Endodermal cell (in vitro differentiated cells): ENCODE data around the gene RBMS3. TPM values are rescaled to one million over a fixed set of nuclear protein-coding genes. Genes with fewer than 3 reads are reported as not detected.

Experiments used
- DNase-seq: peaks from one replicate; pipeline ENCODE4 v3.0.0-alpha.2; 2017
- H3K27ac ChIP-seq: 2 replicates; pipeline ENCODE4 v1.5.1; 2013; ENCODE audit warnings: mild to moderate bottlenecking, low read depth, low read length, moderate library complexity
- H3K27me3 ChIP-seq: 2 replicates; pipeline ENCODE4 v1.6.1; 2013; ENCODE audit warnings: mild to moderate bottlenecking, low read length, moderate library complexity; ENCODE audit not compliant: insufficient read depth, control insufficient read depth, poor library complexity, severe bottlenecking
- H3K36me3 ChIP-seq: 2 replicates; pipeline ENCODE4 v1.7.0; 2013; ENCODE audit warnings: mild to moderate bottlenecking, low read length, moderate library complexity; ENCODE audit not compliant: control insufficient read depth, insufficient read depth
- H3K4me1 ChIP-seq: one replicate; pipeline ENCODE4 v1.7.0; 2013; ENCODE audit warnings: low read length; ENCODE audit not compliant: control insufficient read depth, insufficient read depth
- H3K4me3 ChIP-seq: 2 replicates; pipeline ENCODE4 v1.5.1; 2013; ENCODE audit warnings: mild to moderate bottlenecking, low read length, moderate library complexity
- H3K9ac ChIP-seq: 2 replicates; pipeline ENCODE4 v1.6.1; 2013; ENCODE audit warnings: mild to moderate bottlenecking, low read length, moderate library complexity; ENCODE audit not compliant: poor library complexity, severe bottlenecking; ENCODE audit errors: extremely low read depth
- H3K9me3 ChIP-seq: 2 replicates; pipeline ENCODE4 v1.6.1; 2013; ENCODE audit warnings: mild to moderate bottlenecking, low read length, moderate library complexity; ENCODE audit not compliant: control insufficient read depth
- H3K27ac Mint-ChIP-seq: 2 replicates; pipeline ENCODE4 v1.8.0; 2020; ENCODE audit warnings: mixed read lengths
- H3K27me3 Mint-ChIP-seq: 2 replicates; pipeline ENCODE4 v1.8.0; 2021; ENCODE audit warnings: mild to moderate bottlenecking, mixed read lengths; ENCODE audit not compliant: insufficient read depth
- H3K36me3 Mint-ChIP-seq: 2 replicates; pipeline ENCODE4 v1.8.0; 2020; ENCODE audit warnings: low read depth, mixed read lengths
- H3K4me1 Mint-ChIP-seq: 2 replicates; pipeline ENCODE4 v1.8.0; 2020; ENCODE audit warnings: mixed read lengths
- H3K4me3 Mint-ChIP-seq: 2 replicates; pipeline ENCODE4 v1.8.0; 2020; ENCODE audit warnings: mild to moderate bottlenecking, moderate library complexity, mixed read lengths
- H3K9me3 Mint-ChIP-seq: 2 replicates; pipeline ENCODE4 v1.8.0; 2020; ENCODE audit warnings: mild to moderate bottlenecking, mixed read lengths
- CTCF ChIP-seq: fragments of 200-600 bp; sonication (generic); conservative IDR thresholded peaks from 2 replicates; pipeline ENCODE4 v1.5.0; 2021; ENCODE audit warnings: antibody characterized with exemption, mild to moderate bottlenecking
- whole genome bisulfite sequencing, 2 experiments: methylation state at CpG; one replicate each; pipeline versions ENCODE4 v1.1.5 to v1.1.7; 2013; ENCODE audit warnings: missing lambda C conversion rate in 2 of 2, mixed read lengths in 1 of 2; ENCODE audit not compliant: insufficient coverage in 1 of 2, insufficient read length in 1 of 2; 5-methylcytosine and 5-hydroxymethylcytosine counted together
- total RNA-seq, 2 donors: library from RNA; stranded (reverse); fragmentation: NEBNext Ultra II Directional in 1 of 2; extraction: Animal tissue kit (Norgen Biotek cat#: 25700) in 1 of 2; gene quantifications; 2 replicates in 1 of 2; 3 replicates in 1 of 2; pipeline ENCODE4 v1.2.1, GENCODE V29; 2021

The RBMS3 gene
- total RNA-seq, 2 donors from 2014 or later, result 2.0 to 7.3 TPM

GRCh38 chr3:29239376-29239775 is 41.5 kb upstream of the RBMS3 start:
- Histone ChIP-seq H3K4me3 (no peak overlapping the region), H3K27ac (no peak overlapping the region), H3K9ac (no peak overlapping the region), H3K4me1 (no peaks in the 10 kb centered on the region), H3K27me3 (no peaks in the 10 kb centered on the region), H3K9me3 (no peaks in the 10 kb centered on the region), H3K36me3 (no peaks in the 10 kb centered on the region)
- no peak for DNase-seq
- no peak overlapping the region for H3K4me3 Mint-ChIP-seq
- H3K4me1 Mint-ChIP-seq, result peaks cover 4% of the 10 kb centered on the region
- H3K9me3 Mint-ChIP-seq, result peaks cover 2% of the 10 kb centered on the region
- no peaks in the 10 kb centered on the region for H3K27me3 Mint-ChIP-seq
- H3K36me3 Mint-ChIP-seq, result peaks cover 2% of the 10 kb centered on the region
- 91 to 100% methylated on average over 2 of the region's 2 CpGs for WGBS, 2 experiments
- no peak for TF ChIP-seq CTCF
- no peak overlapping the region for H3K27ac Mint-ChIP-seq

- H3K27me3 Mint-ChIP-seq, result no peaks in the 10 kb centered on the region
- DNase-seq, result no peak
- no peak overlapping the region for H3K4me3 Mint-ChIP-seq
- peaks cover 2% of the 10 kb centered on the region for H3K9me3 Mint-ChIP-seq
- H3K36me3 Mint-ChIP-seq, result peaks cover 2% of the 10 kb centered on the region
- no peak overlapping the region for H3K27ac ChIP-seq
- no peak overlapping the region for H3K4me3 ChIP-seq
- no peak for TF ChIP-seq CTCF
- no peak overlapping the region for H3K9ac ChIP-seq
- no peak overlapping the region for H3K27ac Mint-ChIP-seq
- H3K4me1 Mint-ChIP-seq, result peaks cover 4% of the 10 kb centered on the region
- no peaks in the 10 kb centered on the region for H3K4me1 ChIP-seq
- H3K27me3 ChIP-seq, result no peaks in the 10 kb centered on the region
- no peaks in the 10 kb centered on the region for H3K9me3 ChIP-seq
- no peaks in the 10 kb centered on the region for H3K36me3 ChIP-seq
Observed at GRCh38 chr3:29240248-29240647, 40.6 kb upstream of the RBMS3 start.

- H3K27ac Mint-ChIP-seq, result no peak overlapping the region
- H3K4me3 Mint-ChIP-seq, result no peak overlapping the region
- Histone ChIP-seq H3K9me3 (no peaks in the 10 kb centered on the region), H3K4me3 (no peak overlapping the region), H3K36me3 (no peaks in the 10 kb centered on the region), H3K4me1 (no peaks in the 10 kb centered on the region), H3K27ac (no peak overlapping the region), H3K9ac (no peak overlapping the region), H3K27me3 (no peaks in the 10 kb centered on the region)
- peaks cover 4% of the 10 kb centered on the region for H3K4me1 Mint-ChIP-seq
- DNase-seq, result no peak
- no peak for TF ChIP-seq CTCF
- H3K27me3 Mint-ChIP-seq, result no peaks in the 10 kb centered on the region
- H3K9me3 Mint-ChIP-seq, result peaks cover 2% of the 10 kb centered on the region
- peaks cover 2% of the 10 kb centered on the region for H3K36me3 Mint-ChIP-seq
- WGBS, 2 experiments, result 96 to 100% methylated on average over 3 to 4 of the region's 4 CpGs
Observed at GRCh38 chr3:29240887-29241286, 40.0 kb upstream of the RBMS3 start.
